ENCODE measurements around the gene CNKSR2. TPM values are rescaled to one million over a fixed set of nuclear protein-coding genes. Genes with fewer than 3 reads are reported as not detected.

CNKSR2 gene
- total RNA-seq, 1 experiment from 2014 or later: 11.3 TPM

DNA sequence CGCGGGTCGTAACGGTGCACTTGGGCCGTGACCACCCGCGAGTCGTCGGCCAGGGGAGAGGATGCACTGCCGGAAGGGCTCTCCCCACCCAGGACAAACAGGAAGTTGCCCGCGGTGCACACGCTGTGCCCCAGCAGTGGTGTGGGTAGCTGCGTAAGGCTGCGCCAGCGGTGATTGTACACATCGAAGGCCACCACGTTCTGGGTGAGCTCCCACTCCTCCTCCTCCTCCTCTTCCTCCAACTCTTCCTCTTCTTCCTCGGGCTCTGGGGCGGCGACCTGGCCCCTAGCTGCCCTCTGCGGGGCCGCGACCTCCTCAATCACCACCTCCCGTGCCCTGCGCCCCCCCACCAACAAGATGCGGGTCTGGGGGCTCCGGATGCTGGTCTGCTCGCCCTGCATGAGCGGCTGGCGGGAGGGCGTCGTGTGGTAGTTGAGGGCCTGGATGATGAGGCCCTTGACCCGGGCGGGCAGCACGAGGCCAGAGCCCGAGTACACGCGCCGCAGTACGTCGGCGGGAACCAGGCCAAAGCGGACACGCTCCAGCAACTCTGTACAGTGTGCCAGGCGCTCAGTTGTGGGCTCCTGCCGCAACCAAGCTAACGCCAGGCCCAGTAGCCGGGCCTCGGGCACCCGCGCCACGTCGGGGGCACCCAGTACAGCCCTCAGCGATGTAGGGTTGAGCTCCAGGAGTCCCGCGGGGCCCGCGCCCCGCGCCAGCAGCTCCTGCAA lies 282.5 kb downstream of the CNKSR2 start (continued):
- TF ChIP-seq ETV6 (CRISPR knock-in tag; IDR thresholded peaks at IDR 0.05) (no peak), EMX1 (CRISPR knock-in tag; IDR thresholded peaks at IDR 0.05) (no peak), GRHL2 (CRISPR knock-in tag; IDR thresholded peaks at IDR 0.05; ENCODE audit: insufficient replicate concordance, severe bottlenecking) (no peak)

DNA sequence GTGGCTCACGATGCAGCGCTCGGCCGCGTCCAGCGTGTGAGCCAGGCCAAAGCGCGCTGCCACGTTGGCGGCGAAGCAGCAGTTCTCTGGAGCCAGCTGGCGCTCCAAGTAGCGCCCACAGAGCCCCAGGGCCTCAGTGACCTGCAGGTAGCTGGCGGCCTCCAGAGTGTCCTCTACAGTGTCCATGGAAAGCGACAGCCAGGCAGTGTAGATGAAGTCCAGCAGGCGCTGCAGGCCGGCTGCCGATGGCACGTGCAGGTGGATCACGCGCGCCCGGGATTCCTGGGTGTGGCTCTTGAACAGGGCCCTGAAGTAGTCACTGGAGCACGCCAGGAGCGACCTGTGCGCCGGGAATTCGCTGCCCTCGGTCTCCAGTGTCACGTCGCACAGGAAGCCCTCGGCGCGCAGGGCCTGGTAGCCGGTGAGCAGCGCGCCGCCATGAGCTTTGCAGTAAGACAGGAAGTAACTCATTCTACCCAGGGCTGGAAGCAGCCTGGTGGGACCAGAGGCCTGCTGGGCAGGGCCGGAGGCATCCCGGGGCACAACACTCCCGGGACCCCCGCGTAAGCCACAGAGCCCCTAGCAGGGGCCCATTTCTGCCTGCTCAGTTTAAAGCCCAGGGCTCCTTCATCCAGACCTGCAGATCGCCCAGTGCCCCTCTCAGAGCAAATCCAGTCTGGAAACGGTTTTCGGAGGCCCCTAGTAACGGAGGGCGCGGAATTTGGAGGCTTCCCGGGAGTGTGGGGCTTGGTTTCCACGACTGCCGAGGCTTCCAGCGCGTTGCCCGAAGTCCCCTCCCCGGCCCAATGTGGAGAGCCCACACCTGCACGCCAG lies 283.3 kb downstream of the CNKSR2 start:
- Mint-ChIP-seq H3K4me3 (peak overlapping the region; percentile 58), H3K4me1 (peaks cover 7% of the 10 kb centered on the region; the same call in 1 of the 2 replicates), H3K27ac (no peak overlapping the region), H3K36me3 (no peaks in the 10 kb centered on the region), H3K9me3 (no peaks in the 10 kb centered on the region), H3K27me3 (ENCODE audit: low read depth) (peaks cover 3% of the 10 kb centered on the region; the same call in 1 of the 2 replicates)
- TF ChIP-seq, protein P1, sequence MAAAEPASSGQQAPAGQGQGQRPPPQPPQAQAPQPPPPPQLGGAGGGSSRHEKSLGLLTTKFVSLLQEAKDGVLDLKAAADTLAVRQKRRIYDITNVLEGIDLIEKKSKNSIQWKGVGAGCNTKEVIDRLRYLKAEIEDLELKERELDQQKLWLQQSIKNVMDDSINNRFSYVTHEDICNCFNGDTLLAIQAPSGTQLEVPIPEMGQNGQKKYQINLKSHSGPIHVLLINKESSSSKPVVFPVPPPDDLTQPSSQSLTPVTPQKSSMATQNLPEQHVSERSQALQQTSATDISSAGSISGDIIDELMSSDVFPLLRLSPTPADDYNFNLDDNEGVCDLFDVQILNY (CRISPR knock-in tag; IDR thresholded peaks at IDR 0.05): no peak
- TF ChIP-seq ZNF138 (CRISPR knock-in tag; conservative IDR thresholded peaks at IDR 0.05) (no peak), JAZF1 (CRISPR knock-in tag; IDR thresholded peaks at IDR 0.05) (no peak), CBFB (CRISPR knock-in tag; IDR thresholded peaks at IDR 0.05; ENCODE audit: low read depth) (no peak), KAT7 (CRISPR knock-in tag; IDR thresholded peaks at IDR 0.05; ENCODE audit: borderline replicate concordance) (no peak)
- TF ChIP-seq, protein P2, sequence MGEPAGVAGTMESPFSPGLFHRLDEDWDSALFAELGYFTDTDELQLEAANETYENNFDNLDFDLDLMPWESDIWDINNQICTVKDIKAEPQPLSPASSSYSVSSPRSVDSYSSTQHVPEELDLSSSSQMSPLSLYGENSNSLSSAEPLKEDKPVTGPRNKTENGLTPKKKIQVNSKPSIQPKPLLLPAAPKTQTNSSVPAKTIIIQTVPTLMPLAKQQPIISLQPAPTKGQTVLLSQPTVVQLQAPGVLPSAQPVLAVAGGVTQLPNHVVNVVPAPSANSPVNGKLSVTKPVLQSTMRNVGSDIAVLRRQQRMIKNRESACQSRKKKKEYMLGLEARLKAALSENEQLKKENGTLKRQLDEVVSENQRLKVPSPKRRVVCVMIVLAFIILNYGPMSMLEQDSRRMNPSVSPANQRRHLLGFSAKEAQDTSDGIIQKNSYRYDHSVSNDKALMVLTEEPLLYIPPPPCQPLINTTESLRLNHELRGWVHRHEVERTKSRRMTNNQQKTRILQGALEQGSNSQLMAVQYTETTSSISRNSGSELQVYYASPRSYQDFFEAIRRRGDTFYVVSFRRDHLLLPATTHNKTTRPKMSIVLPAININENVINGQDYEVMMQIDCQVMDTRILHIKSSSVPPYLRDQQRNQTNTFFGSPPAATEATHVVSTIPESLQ (CRISPR knock-in tag; IDR thresholded peaks at IDR 0.05): no peak
- TF ChIP-seq, protein P3, sequence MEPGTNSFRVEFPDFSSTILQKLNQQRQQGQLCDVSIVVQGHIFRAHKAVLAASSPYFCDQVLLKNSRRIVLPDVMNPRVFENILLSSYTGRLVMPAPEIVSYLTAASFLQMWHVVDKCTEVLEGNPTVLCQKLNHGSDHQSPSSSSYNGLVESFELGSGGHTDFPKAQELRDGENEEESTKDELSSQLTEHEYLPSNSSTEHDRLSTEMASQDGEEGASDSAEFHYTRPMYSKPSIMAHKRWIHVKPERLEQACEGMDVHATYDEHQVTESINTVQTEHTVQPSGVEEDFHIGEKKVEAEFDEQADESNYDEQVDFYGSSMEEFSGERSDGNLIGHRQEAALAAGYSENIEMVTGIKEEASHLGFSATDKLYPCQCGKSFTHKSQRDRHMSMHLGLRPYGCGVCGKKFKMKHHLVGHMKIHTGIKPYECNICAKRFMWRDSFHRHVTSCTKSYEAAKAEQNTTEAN (CRISPR knock-in tag; IDR thresholded peaks at IDR 0.05): no peak
- ATAC-seq (no peak), DNase-seq (ENCODE audit: low spot score) (peak; percentile 11)
- CTCF ChIA-PET: interaction anchor here (0.9 to 2.1 kb wide), 3 partner anchors 68 to 1128 kb away, joined by 3 to 8 read pairs (median 3); no protein-coding TSS in a partner anchor
- POLR2A ChIA-PET: no interaction called here

DNA sequence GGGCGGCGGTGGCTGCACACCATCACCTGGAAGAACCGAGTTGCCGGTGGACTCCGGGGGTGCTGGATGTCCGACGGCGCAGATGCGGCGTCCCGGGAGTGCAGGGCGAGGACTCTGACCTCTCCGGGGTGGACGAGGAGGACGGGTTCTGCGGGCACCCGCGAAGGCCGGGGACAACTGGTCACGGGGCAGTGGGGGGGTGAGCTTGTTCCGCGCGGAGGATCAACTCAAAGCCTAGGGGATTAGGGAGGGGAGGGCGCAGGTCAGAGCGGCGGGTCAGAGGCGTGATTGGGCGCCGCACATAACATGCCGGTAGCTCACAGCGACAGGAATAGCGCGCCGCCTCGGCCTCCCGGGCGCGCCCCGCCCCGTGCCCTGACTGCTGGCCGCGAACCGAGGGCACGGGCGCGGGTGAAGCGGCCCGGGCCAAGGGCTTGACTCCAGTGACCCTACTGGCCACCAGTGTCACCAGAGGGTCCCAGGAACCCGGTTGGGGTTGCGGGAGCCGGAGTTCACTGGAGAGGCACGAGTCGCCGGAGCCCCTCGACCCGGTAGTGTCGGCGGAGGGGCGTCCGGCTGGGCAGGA lies 284.0 kb downstream of the CNKSR2 start, which contains the start of gene KLHL34:
TSS of gene KLHL34 (minus strand) at position 179 of the 586 bp plus-strand sequence. CDS start 542 bp downstream, outside the sequence.
- ChIA-PET POLR2A (no interaction called here), CTCF (interaction anchor here (0.7 to 2.1 kb wide), 3 partner anchors 67 to 163 kb away, joined by 3 to 8 read pairs (median 3); no protein-coding TSS in a partner anchor)
- Mint-ChIP-seq H3K36me3 (no peaks in the 10 kb centered on the region), H3K9me3 (no peaks in the 10 kb centered on the region), H3K4me1 (peaks cover 7% of the 10 kb centered on the region; the same call in 1 of the 2 replicates), H3K4me3 (peak within 1 kb of the TSS; percentile 65), H3K27ac (no peak within 1 kb of the TSS), H3K27me3 (ENCODE audit: low read depth) (peaks cover 3% of the 10 kb centered on the region; the same call in 1 of the 2 replicates)
- 0 out of 2 replicates have a peak, but pooled peaks have one; percentile 8 for TF ChIP-seq ETV6 (CRISPR knock-in tag; IDR thresholded peaks at IDR 0.05)
- no peak for TF ChIP-seq MXD4 (CRISPR knock-in tag; IDR thresholded peaks at IDR 0.05; ENCODE audit: borderline replicate concordance)
- TF ChIP-seq ZNF423 (CRISPR knock-in tag; IDR thresholded peaks at IDR 0.05): no peak
- DNase-seq (ENCODE audit: low spot score) (peak; percentile 35), ATAC-seq (peak; percentile 79)

DNA sequence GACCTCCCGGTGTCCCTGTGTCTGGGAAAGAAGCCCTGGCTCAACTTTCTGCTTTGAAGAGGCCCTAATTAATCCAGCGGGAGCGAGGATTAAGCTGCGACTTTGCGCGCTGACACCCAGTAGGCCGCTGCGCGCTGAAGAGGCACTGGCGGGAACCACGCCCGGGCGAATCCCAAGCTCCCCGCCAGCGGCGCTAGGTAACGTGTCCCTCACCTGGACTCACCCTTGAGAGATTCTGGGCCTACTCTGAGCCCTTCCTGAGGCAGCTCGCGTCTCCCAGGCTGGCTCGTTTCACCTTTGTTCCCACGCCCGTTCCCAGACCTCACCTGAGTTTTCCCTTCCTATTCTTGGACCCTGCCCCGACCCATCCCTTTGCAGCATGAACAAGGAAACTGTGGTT lies 284.5 kb downstream of the CNKSR2 start:
- peak; percentile 79 for ATAC-seq
- ChIA-PET POLR2A (no interaction called here), CTCF (interaction anchor here (0.5 to 2.1 kb wide), 5 partner anchors 16 to 472 kb away, joined by 3 to 8 read pairs (median 4); no protein-coding TSS in a partner anchor)
- Mint-ChIP-seq H3K36me3 (no peaks in the 10 kb centered on the region), H3K4me1 (peaks cover 7% of the 10 kb centered on the region; the same call in 1 of the 2 replicates), H3K27me3 (ENCODE audit: low read depth) (peaks cover 3% of the 10 kb centered on the region; the same call in 1 of the 2 replicates), H3K4me3 (peak overlapping the region; percentile 65), H3K9me3 (no peaks in the 10 kb centered on the region), H3K27ac (no peak overlapping the region)
- peak; percentile 53 for DNase-seq (ENCODE audit: low spot score)
- TF ChIP-seq OVOL2 (CRISPR knock-in tag; IDR thresholded peaks at IDR 0.05; ENCODE audit: borderline replicate concordance) (no peak), IRF2 (CRISPR knock-in tag; IDR thresholded peaks at IDR 0.05; ENCODE audit: borderline replicate concordance, low read depth) (no peak), TCF7 (CRISPR knock-in tag; IDR thresholded peaks at IDR 0.05; ENCODE audit: low read depth) (no peak), ZNF232 (CRISPR knock-in tag; IDR thresholded peaks at IDR 0.05) (no peak), ESRRA (CRISPR knock-in tag; IDR thresholded peaks at IDR 0.05; ENCODE audit: borderline replicate concordance) (no peak)
- TF ChIP-seq, protein P4, sequence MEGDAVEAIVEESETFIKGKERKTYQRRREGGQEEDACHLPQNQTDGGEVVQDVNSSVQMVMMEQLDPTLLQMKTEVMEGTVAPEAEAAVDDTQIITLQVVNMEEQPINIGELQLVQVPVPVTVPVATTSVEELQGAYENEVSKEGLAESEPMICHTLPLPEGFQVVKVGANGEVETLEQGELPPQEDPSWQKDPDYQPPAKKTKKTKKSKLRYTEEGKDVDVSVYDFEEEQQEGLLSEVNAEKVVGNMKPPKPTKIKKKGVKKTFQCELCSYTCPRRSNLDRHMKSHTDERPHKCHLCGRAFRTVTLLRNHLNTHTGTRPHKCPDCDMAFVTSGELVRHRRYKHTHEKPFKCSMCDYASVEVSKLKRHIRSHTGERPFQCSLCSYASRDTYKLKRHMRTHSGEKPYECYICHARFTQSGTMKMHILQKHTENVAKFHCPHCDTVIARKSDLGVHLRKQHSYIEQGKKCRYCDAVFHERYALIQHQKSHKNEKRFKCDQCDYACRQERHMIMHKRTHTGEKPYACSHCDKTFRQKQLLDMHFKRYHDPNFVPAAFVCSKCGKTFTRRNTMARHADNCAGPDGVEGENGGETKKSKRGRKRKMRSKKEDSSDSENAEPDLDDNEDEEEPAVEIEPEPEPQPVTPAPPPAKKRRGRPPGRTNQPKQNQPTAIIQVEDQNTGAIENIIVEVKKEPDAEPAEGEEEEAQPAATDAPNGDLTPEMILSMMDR (IDR thresholded peaks at IDR 0.05): no peak
- TF ChIP-seq, protein P5, sequence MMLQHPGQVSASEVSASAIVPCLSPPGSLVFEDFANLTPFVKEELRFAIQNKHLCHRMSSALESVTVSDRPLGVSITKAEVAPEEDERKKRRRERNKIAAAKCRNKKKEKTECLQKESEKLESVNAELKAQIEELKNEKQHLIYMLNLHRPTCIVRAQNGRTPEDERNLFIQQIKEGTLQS (CRISPR knock-in tag; conservative IDR thresholded peaks at IDR 0.05): no peak
- TF ChIP-seq, protein P6, sequence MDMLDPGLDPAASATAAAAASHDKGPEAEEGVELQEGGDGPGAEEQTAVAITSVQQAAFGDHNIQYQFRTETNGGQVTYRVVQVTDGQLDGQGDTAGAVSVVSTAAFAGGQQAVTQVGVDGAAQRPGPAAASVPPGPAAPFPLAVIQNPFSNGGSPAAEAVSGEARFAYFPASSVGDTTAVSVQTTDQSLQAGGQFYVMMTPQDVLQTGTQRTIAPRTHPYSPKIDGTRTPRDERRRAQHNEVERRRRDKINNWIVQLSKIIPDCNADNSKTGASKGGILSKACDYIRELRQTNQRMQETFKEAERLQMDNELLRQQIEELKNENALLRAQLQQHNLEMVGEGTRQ (CRISPR knock-in tag; IDR thresholded peaks at IDR 0.05): no peak

Measured in WTC11 (cell line).